ENCODE measurements around the gene AGFG1.

The AGFG1 gene

GRCh38 chr2:227566012-227566411 is 94.1 kb downstream of the AGFG1 start:
- TF ChIP-seq CTCF (IDR thresholded peaks at IDR 0.05; ENCODE audit: extremely low read depth, insufficient read depth, missing control alignments), result no peak
- in situ Hi-C loops (cut with MboI; ENCODE audit: low pct_unique_long_range_greater_than_20kb, low sequenced_read_pairs, unreplicated experiment), result no loop called here
- no peak for DNase-seq (ENCODE audit: low spot score)

GRCh38 chr2:227568852-227569169 is 96.9 kb downstream of the AGFG1 start:
- no peak for TF ChIP-seq CTCF (IDR thresholded peaks at IDR 0.05; ENCODE audit: extremely low read depth, insufficient read depth, missing control alignments)
- no peak for DNase-seq (ENCODE audit: low spot score)
- in situ Hi-C loops (cut with MboI; ENCODE audit: low pct_unique_long_range_greater_than_20kb, low sequenced_read_pairs, unreplicated experiment), result no loop called here

GRCh38 chr2:227570615-227571014 is 98.7 kb downstream of the AGFG1 start:
- in situ Hi-C loops (cut with MboI; ENCODE audit: low pct_unique_long_range_greater_than_20kb, low sequenced_read_pairs, unreplicated experiment), result no loop called here
- DNase-seq (ENCODE audit: low spot score), result no peak
- no peak for TF ChIP-seq CTCF (IDR thresholded peaks at IDR 0.05; ENCODE audit: extremely low read depth, insufficient read depth, missing control alignments)

- in situ Hi-C loops (cut with MboI; ENCODE audit: low pct_unique_long_range_greater_than_20kb, low sequenced_read_pairs, unreplicated experiment), result no loop called here
- TF ChIP-seq CTCF (IDR thresholded peaks at IDR 0.05; ENCODE audit: extremely low read depth, insufficient read depth, missing control alignments), result no peak
- DNase-seq (ENCODE audit: low spot score), result no peak
These were observed 104.2 kb downstream of the AGFG1 start for GRCh38 chr2:227576110-227576509.

GRCh38 chr2:227576812-227577211 is 104.9 kb downstream of the AGFG1 start:
- no peak for DNase-seq (ENCODE audit: low spot score)
- in situ Hi-C loops (cut with MboI; ENCODE audit: low pct_unique_long_range_greater_than_20kb, low sequenced_read_pairs, unreplicated experiment), result no loop called here
- no peak for TF ChIP-seq CTCF (IDR thresholded peaks at IDR 0.05; ENCODE audit: extremely low read depth, insufficient read depth, missing control alignments)

- in situ Hi-C loops (cut with MboI; ENCODE audit: low pct_unique_long_range_greater_than_20kb, low sequenced_read_pairs, unreplicated experiment), result no loop called here
- no peak for TF ChIP-seq CTCF (IDR thresholded peaks at IDR 0.05; ENCODE audit: extremely low read depth, insufficient read depth, missing control alignments)
- no peak for DNase-seq (ENCODE audit: low spot score)
These were observed 105.6 kb downstream of the AGFG1 start for GRCh38 chr2:227577555-227577954.

- DNase-seq (ENCODE audit: low spot score), result no peak
- in situ Hi-C loops (cut with MboI; ENCODE audit: low pct_unique_long_range_greater_than_20kb, low sequenced_read_pairs, unreplicated experiment), result no loop called here
- no peak for TF ChIP-seq CTCF (IDR thresholded peaks at IDR 0.05; ENCODE audit: extremely low read depth, insufficient read depth, missing control alignments)
These were observed 106.7 kb downstream of the AGFG1 start for GRCh38 chr2:227578642-227579041.
